Hematopoietic multipotent progenitor cell treated with erythropoietin and hydrocortisone succinate and interleukin-3 and kit ligand, for 6 days (in vitro differentiated cells): ENCODE data around the gene CFAP57.
A peak's percentile ranks its signal among the peaks of the same experiment; 100 is the strongest.

Source experiments
- DNase-seq: peaks from one replicate; pipeline ENCODE4 v3.0.0-alpha.2; 2015

CFAP57 gene

DNA sequence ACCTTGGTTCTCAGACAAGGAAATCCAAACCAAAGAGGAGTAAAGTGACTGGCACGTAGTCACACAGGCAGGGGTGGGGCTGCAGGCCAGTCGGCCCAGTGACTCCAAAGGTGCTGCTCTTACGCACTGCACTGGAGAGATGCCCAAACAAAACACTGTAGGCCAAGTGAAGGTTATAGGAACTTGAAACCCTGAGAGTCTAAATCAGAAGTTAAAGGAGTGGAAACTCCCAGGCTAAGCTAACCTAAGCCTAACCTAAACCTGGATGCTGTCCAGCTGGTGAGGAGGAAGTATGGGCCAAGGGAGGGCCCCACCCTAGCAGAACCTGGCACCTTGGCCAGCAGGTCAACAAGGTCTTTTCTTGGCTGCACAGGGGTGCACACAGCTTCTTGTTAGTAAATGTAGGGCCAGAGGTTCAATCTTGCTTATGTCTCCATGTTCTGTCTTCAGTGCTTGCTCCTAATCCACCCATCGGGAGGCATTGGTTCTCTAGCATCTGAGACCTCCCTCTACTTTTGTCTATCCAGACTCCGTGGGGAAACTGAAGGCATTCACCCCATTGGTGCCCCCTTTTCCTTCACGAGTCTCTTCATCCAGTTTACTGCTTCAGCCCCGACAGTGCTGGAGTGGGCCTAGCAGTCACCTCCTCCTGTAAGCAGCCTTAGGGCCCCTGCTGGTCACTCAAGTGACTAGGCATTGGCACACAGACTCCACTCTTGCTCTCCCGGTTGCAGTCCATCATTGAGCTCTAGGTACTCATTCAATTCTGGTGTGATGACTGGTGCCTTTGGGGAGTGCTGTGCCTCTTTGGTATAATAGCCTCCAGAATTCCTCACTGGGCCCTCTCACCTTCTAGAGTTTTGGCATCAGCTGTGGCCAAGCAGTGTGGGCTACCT is 84.8 kb downstream of the CFAP57 start:
- DNase-seq = no peak

DNA sequence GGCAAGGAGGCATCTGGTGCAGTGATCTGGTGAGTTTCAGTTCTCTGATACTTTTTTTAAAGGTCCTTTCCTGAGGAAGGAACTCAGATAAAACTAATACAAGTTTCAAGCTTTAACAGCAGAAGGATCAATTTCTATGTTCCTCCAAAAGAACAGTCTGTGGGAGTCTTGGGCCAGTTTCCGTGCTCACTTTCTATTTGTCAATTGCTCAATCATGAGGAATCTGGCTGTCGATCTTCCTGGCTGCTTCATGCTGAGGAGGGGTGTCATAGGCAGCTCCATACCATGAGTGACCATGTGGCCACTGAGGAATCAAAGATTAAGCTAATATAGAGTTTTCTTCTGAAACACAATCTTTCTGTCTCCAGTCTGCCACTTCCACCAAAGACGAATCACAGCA is 86.2 kb downstream of the CFAP57 start:
- DNase-seq = no peak

DNA sequence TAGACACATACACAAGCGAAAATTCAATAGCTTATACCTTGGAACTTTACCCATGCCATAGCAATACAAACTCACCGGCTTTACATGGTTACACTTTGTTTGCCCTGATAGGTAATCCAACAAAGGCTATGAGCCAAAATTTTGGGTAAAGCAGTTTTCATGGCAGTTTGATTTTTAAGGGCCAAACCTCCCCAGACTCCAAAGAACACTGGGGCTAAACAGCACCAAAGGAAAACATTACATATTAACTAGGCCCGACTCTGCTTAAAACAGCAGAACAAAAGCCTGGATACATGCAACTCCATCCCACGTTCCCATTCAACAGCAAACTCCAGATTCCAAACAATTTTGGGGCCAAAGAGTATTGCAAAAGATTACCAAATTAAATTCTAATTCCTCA is 93.3 kb downstream of the CFAP57 start:
- no peak for DNase-seq

DNA sequence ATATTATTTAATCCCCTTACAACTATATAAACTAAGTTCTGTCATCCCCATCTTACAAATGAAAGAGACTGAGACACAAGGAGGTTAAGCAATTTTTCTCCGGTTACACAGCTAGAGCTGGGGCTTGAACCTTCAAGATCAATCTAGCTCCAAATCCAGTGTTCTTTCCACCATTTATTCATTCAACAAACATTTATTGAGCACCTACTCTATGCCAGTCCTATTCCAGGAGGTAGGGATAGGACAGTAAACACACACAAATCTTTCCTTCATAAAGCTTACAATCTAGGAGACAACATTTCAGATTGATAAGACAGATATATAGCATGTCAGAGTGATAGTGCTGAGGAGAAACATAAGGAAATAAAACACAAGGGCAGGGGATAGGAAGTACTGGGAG is 94.8 kb downstream of the CFAP57 start:
- DNase-seq = no peak

DNA sequence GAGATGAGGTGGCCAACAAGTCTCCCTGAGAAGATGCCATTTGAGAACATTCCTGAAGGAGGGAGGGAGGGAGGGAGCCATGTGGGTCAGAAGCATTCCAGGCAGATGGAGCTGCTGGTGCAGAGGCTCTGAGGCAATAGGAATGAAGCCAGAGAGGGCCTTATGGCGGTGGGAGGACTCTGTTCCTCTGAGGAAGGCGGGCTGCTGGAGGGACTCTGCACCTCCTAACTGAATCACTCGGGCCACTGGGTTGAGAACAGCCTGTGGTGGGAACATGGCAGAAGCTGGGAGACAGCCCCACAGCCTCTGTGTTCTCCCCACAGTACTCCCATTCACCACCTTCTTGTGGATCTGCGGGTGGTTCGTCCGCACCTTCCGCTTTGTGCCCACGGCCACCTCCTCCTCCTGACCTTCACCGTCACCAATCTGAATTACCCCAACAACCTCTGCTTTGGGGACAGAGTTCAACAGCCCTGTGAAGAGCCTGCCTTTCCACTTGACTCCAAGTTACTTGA is 95.2 kb downstream of the CFAP57 start:
- no peak for DNase-seq

DNA sequence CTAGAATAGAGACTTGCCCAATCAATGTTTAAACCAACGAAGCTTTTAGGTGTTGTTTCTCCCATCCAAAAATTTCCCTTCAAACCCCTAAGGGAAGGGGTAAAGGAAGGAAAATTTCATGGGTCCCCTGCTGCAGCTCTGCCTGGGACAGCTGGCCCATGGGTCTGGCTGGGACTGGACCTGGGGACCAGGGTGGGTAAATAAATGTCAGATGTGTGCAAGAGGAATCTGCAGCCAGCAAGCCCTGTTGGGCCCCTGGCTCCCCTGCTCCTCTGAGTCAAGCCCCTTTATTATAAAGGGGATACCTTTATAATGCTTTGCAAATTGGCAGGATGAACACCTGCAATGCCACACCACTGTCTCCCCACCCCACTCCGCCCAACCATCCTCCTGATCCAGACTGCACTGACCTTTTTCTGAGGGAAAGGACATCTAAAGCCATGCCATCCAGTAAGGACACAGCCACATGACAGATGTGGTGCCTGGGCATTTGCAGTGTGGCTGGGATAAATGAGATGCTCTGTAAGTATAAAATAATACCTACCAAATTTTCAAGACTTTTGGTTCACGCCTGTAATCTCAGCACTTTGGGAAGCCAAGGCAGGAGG is 95.8 kb downstream of the CFAP57 start:
- no peak for DNase-seq

DNA sequence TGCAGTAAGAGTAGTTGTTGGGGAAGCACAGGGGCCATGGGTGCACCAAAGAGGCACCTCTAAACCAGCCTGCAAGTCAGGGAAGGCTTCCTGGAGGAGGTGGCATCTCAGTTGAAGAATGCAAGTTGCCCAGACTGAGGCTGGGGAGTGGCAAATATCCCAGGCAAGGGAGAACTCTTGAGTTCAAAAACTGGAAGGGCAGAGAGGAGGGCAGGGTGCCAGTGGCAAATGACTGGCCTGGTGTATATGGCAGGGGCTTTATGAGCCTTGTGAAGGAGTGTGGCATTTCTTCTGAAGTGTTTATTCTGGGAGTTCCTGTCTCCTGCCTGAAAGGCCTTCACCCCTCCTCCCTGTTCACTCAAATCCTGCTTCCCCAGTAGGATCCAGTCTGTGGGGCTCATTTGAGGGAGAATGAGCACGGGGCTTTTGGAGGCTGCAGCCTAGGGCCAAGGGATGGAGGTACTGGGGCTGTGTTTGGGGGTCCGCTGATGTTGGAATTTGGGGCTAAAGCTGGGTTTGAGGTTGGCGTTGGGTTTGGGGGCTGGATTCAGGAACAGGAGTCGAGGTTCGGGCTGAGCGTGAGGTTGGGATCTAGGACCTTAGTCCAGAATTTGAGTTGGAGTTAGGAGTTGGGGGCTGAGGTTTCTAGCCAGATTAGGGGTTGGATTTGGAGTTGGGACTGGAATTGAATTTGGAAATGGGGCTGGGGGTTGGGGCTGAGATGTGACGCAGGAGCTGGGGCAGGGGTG is 97.7 kb downstream of the CFAP57 start, which contains the start of gene TMEM125:
Gene TMEM125 (plus strand): TSS at position 357 of the 749 bp plus-strand sequence. CDS start 2,740 bp downstream, outside the sequence.
- no peak for DNase-seq

DNA sequence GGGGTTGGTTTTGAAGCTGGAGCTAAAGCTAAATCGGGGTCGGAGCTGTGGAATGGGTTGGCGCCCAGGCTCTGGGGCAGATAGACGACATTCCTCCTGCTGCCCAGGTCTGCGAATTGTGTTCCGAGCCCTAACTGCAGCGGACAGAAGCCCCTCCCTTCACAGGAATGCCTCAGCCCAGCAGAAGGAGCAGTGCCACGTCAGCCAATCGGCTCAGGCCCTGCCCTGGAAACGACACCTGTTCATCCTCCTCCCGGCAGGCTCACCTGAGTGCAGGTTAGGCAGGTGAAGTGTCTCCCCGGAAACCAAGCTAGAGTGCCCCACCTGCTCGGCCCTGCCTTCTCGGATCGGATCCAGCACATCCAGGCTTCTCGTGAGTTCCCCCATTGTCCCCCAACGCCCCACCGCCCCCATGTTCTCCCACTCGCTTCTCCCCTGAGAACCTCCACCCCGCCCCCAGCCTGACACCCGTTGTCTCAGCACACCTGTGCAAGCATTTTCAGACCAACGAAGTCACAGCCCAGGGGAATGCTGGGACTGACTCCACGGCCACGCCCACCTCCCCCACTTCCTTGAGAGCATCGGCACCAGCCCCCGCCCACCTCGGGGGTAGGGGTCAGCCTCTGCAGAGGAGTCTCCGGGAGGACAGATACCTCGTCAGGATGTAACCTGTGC is 98.4 kb downstream of the CFAP57 start:
- no peak for DNase-seq

DNA sequence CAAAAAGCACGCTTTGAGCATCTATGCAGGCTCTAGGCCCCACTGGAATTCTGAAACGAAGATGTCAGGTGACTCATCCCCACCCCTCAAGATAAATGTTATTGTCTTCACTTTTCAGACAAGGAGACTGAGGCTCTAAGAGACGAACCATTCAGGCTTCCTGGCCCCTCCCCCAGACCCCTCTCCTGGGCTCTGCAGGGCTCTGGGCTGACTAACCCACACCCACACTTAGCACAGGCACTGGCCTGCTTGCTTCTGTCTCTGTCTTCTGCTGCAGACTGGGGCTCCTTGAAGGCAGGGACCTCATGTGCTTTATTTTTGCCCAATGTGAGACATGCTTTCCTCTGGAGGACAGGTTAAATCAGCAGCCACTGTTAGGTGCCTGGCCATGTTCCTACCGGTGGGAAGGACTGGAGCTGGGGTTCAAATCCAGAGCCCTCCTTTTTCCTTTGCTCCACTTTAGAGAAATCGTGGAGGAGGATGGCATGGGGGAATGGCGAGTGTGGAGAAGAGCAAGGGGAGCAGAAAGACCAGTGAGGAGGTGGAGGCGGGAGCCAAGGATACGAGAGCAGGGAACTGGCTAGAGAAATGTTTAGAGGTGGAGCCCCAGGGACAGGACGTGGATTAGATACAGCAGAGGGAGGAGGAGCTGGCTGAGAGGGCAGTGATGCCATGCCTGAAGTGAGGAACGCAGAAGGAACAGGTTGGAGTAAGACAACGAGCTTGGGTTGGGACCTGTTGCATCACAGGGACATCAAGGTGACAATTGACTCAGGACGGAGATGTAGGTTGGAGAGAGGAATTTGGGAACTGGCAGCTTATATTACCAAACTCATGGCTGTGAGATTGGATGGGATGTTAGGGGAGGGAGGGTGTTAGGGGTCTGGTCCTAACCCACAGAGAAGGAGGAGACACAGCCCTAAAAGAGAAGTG is 99.3 kb downstream of the CFAP57 start:
- no peak for DNase-seq

DNA sequence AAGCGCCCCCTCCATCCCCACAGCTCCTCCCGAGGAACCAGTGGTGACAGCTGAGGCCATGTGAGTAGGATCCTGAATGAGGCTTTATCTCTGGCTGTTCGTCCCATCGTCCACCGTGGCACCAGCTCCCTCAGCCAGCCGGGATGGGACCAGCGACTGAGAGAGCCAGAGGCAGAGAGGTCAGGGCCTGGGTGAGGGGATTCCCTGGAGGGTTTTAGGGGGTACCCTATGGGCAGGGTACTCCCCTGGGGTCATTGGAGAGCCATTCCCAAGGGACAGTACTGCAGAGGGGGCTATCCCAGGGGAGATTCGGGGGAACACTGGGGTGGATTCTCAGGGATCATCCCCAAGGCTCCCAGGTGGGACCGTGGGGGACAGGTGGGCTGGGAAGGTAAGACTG is 100.0 kb downstream of the CFAP57 start:
- DNase-seq = no peak

DNA sequence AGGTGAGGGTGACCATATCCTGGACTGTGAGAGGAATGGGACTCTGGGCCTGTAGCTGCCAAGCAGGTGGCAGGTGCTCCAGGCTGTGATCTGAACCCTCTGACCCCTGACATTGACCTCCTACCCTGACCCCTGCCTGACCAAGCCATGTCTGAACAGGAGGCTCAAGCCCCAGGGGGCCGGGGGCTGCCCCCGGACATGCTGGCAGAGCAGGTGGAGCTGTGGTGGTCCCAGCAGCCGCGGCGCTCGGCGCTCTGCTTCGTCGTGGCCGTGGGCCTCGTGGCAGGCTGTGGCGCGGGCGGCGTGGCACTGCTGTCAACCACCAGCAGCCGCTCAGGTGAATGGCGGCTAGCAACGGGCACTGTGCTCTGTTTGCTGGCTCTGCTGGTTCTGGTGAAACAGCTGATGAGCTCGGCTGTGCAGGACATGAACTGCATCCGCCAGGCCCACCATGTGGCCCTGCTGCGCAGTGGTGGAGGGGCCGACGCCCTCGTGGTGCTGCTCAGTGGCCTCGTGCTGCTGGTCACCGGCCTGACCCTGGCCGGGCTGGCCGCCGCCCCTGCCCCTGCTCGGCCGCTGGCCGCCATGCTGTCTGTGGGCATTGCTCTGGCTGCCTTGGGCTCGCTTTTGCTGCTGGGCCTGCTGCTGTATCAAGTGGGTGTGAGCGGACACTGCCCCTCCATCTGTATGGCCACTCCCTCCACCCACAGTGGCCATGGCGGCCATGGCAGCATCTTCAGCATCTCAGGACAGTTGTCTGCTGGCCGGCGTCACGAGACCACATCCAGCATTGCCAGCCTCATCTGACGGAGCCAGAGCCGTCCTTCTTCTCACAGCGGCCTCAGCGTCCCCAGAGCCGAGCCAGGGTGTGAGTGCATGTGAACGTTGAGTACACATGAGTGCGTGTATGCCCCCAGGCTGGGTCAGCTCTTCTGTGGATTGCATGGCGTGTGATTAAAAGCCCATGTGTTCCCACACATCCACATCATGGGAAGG is 100.7 kb downstream of the CFAP57 start:
- DNase-seq = no peak

DNA sequence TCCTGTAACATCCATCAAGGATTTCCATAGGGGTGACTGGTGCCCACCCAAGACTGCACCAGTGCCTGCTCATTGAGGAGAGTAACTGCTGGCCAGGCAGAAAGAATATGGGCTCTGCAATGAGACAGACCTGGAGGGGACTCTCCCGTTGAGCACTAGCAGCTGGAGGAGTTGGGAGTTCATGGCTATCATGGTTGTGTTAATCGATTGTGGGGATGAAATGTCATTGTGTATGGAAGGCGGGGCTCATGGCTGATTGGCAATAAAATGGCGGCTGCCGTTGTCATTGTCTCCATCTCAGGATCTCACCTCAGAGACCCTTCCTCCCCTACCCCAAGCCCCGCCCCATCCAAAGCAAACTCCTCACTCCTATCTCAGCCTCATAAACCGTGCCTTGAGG is 101.6 kb downstream of the CFAP57 start:
- no peak for DNase-seq

DNA sequence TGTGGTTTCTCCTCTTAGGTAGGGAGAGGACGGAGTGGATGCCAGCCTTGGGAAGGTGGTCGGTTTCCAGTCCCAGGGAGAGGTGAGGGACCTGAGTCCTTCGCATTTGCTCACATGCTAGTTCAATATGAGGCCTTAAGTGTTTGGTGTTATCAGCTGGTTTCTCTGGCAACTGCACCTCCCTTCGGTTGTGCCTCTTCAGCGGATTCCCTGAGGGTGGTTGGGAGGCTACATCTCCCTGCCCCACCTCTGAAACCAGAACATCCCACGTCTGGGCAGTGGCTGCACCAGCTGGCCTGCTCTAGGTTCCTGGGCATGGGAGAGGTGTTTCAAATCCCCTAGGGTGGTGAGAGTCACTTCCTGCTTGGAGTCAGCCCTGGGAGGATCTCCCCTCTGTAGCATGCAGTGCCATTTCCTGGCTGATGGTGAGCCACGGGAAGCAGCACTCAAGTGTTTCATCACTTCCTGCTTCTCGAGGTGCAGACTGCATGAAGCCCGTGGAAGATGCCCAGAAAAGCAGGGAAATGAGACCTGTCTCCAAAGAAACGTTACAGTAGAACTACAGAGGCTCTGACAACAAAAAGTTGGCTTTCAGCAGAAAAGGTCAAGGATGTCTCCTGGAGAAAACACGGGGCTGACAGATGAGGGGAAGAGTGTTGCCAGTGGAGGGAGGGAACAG is 102.1 kb downstream of the CFAP57 start:
- peak; percentile 24 for DNase-seq

DNA sequence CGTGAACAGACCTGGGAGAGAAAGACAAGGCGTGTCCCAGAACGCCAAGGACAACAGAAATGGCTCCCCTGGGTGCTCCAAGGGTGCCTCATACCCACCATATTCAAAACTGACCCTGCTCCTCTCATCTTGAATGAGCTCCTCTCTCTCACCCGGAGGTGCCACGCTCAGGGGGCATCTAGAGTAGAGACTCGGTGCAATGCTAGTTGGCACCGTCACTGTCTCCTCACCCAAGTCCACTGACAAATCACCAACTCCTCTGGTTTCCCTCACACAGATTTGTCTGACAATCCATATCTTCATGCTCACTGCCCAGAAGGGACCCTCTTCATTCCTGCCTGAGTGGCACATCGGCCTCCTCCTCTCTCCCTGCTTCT is 102.7 kb downstream of the CFAP57 start:
- DNase-seq = no peak

DNA sequence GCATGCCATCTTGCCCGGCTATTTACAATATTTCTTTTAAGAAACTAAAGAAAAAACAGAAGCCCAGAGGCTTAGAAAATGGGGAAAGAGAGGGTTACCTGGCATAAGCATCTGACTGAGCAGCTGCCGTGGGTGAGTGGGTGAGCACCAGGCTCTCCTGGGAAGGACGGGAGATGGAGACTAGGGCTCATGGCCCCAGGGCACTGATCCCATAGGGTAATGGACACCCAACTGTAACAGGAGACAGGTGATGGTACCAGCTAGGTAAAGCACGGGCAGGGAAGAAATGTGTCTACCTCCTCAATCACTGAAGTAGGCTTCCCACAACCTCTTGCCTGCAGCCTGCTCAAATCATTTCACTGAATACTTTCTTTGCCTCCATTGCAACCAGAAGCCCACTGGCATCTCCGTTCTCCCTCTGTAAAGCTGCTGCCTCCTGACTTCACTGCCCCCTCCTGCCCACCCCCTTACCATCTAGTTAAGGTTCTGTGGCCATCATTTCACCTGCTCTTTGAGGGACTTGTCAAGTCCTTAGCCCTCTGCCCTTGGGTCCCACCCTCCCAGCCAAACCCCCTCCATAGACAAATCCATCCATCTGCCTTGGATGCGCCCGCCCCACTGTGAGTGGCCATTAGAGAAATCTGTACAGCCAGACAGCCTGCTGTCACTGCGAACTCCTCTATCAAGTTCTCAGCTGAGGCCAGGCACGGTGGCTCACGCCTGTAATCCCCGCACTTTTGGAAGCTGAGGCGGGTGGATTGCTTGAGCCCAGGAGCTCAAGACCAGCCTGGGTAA is 103.9 kb downstream of the CFAP57 start:
- DNase-seq = no peak

DNA sequence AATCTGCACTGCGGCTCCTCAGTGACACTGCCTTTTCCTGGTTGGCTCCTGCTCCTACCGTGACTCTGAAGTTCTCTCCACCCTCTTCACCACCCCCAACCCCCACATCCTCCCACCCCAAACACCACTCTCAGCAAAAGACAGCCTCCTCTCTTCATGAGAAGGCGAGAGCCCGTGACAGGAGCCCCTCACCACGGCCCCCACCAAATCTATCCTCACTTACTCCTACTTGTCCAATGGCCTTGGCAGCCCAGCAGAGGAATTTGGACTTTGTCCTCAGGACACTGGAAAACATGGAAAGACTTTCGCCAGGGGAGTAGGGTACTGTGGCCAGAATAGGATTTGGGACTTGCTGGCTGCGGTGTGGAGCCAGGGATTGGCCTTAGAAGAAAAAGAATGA is 104.5 kb downstream of the CFAP57 start:
- no peak for DNase-seq

DNA sequence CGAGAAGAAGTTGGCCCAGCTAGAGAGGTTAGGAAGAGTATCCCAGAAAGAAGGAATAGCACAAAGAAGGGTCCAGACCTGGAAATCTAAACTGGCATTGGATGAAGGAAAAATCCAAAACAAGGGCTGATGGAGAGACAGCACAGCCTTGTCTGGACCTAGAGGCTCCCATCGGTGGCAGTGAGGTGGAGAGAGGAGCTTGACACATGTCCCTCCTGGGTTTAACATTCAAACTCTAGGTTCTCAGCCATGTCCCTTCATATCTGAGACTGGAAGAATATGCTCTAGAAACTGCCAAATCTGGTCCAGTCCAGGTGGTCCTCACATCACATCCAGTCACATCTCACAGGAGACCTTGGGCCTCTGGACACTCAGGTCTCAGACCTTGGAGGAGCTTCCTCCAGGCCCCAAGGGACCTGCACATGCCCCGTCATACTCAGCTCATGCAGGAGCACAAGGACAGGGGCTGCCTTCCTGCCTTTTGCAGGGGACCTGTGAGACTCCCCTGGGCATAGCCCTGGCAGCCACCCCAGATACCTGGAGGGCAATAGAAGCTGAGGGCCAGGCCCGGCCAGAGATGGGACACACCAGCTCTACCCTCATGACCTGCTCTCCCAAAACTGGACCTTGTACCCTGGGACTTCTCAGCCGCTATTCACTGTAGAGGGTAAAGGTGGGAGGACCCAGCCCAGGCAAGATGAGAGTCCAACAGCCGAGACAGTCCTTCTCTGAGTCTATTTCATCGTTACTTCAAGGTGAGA is 105.2 kb downstream of the CFAP57 start:
- no peak for DNase-seq

DNA sequence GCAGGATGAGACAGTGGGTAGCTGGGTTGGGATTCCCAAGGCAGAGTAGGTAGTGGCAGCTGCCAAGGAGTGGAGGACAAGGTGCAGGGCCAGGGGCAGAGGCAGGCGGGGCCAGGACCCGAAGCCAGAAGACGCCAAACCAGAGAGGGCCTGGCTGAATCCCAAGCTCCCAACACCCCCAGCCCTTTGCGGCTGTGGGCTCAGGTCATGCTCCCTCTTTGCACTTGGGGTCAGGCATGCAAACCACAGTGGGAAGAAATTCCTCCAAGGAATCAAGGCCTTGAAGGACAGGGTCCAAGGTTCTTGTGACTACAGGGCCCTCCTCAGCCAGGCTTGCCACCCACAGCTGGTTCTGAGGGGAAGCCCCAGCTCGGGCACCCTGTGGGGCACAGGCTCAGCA is 107.0 kb downstream of the CFAP57 start:
- no peak for DNase-seq
